ENCODE results near the gene ZNF362. TPM values are rescaled to one million over a fixed set of nuclear protein-coding genes. Genes with fewer than 3 reads are reported as not detected.

Gene ZNF362
- polyA plus RNA-seq, 1 donor, result 33.6 TPM

- DNase-seq (ENCODE audit: low read depth), result no peak
These were observed 68.6 kb downstream of the ZNF362 start for GRCh38 chr1:33324677-33325575.

GRCh38 chr1:33326785-33327184, 70.5 kb downstream of the ZNF362 start:
- DNase-seq (ENCODE audit: low read depth), result no peak

GRCh38 chr1:33327587-33328325, 71.5 kb downstream of the ZNF362 start:
- DNase-seq (ENCODE audit: low read depth), result no peak

GRCh38 chr1:33328817-33329216, 72.5 kb downstream of the ZNF362 start:
- no peak for DNase-seq (ENCODE audit: low read depth)

GRCh38 chr1:33329600-33330305, 73.5 kb downstream of the ZNF362 start:
- DNase-seq (ENCODE audit: low read depth), result no peak

- no peak for DNase-seq (ENCODE audit: low read depth)
These were observed 74.1 kb downstream of the ZNF362 start for GRCh38 chr1:33330361-33330890.

- no peak for DNase-seq (ENCODE audit: low read depth)
These were observed 74.6 kb downstream of the ZNF362 start for GRCh38 chr1:33330906-33331305.

- DNase-seq (ENCODE audit: low read depth), result no peak
These were observed 75.4 kb downstream of the ZNF362 start for GRCh38 chr1:33331444-33332356.

- no peak for DNase-seq (ENCODE audit: low read depth)
These were observed 76.1 kb downstream of the ZNF362 start for GRCh38 chr1:33332357-33332789.

- DNase-seq (ENCODE audit: low read depth), result no peak
These were observed 76.6 kb downstream of the ZNF362 start for GRCh38 chr1:33332881-33333280.

GRCh38 chr1:33334081-33334552, 77.8 kb downstream of the ZNF362 start:
- DNase-seq (ENCODE audit: low read depth), result no peak

GRCh38 chr1:33335020-33335419, 78.7 kb downstream of the ZNF362 start:
- DNase-seq (ENCODE audit: low read depth), result no peak

GRCh38 chr1:33336580-33336979, 80.3 kb downstream of the ZNF362 start:
- DNase-seq (ENCODE audit: low read depth), result no peak

GRCh38 chr1:33337441-33337840, 81.1 kb downstream of the ZNF362 start:
- DNase-seq (ENCODE audit: low read depth), result no peak

GRCh38 chr1:33338048-33338439, 81.8 kb downstream of the ZNF362 start:
- DNase-seq (ENCODE audit: low read depth), result no peak

- no peak for DNase-seq (ENCODE audit: low read depth)
These were observed 82.3 kb downstream of the ZNF362 start for GRCh38 chr1:33338440-33339211.

GRCh38 chr1:33339413-33339812, 83.1 kb downstream of the ZNF362 start:
- no peak for DNase-seq (ENCODE audit: low read depth)

GRCh38 chr1:33341190-33341589, 84.9 kb downstream of the ZNF362 start:
- no peak for DNase-seq (ENCODE audit: low read depth)

GRCh38 chr1:33342041-33342723, 85.9 kb downstream of the ZNF362 start:
- no peak for DNase-seq (ENCODE audit: low read depth)
